HUES48 (cell line): ENCODE measurements around the gene KY.
"Not testable (repeated sequence)": the region's sequence is repeated elsewhere in the genome, so short reads cannot be mapped to it uniquely, and the experiment has no call there.

Source experiments
- H3K27ac ChIP-seq: one replicate; pipeline ENCODE4 v1.7.0; 2013; ENCODE audit warnings: low read depth, low read length, inconsistent platforms
- H3K27me3 ChIP-seq: 2 replicates; pipeline ENCODE4 v1.6.1; 2013; ENCODE audit warnings: mild to moderate bottlenecking, low read length; ENCODE audit not compliant: control insufficient read depth, insufficient read depth
- H3K36me3 ChIP-seq: 2 replicates; pipeline ENCODE4 v1.6.1; 2013; ENCODE audit warnings: low read length; ENCODE audit not compliant: control insufficient read depth, insufficient read depth
- H3K4me1 ChIP-seq: 2 replicates; pipeline ENCODE4 v1.6.1; 2013; ENCODE audit warnings: mild to moderate bottlenecking, low read length; ENCODE audit not compliant: control insufficient read depth, insufficient read depth
- H3K4me3 ChIP-seq: 2 replicates; pipeline ENCODE4 v1.5.1; 2013; ENCODE audit warnings: mild to moderate bottlenecking, low read depth, low read length
- H3K9ac ChIP-seq: 2 replicates; pipeline ENCODE4 v1.6.1; 2013; ENCODE audit warnings: mild to moderate bottlenecking, low read depth, low read length, moderate library complexity
- H3K9me3 ChIP-seq: 2 replicates; pipeline ENCODE4 v1.6.1; 2013; ENCODE audit warnings: low read length; ENCODE audit not compliant: control insufficient read depth, insufficient read depth

The KY gene

DNA sequence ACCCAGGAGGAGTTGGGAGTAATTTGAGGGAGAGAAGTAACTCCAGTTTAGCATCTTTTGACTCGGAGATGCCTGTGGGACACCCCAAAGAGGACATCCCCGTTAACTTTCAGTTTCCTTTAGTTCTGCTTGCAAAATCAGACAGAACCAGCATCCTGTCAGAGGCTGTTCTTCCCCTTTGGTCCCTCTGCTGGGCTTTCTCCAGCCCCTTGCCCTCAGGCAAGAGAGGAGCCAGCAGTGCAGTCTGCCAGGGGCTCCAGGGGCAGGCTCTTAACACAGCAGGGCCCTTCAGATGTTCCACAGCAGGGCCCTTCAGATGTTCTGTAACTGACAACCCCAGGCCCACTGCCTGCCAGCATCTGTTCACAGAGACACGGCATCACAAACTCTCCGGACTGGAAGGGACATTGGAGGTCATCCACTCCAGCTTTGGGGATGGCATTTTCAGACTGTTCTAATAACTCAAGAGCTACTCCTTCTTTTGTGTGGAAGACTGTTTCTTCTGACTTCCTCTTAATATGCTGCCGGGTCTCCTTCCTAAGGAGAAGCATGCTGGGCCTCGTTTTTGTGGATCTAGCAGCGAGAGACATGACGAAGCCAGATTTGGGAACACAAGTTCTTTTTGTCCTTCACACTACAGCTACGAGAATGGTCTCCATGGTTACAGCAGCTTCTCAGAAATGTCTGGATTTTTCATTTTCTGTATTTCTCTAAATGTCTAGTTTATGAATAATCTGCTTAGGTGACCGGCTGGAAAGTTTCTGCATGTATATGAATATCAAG lies 51.9 kb downstream of the KY start:
- Histone ChIP-seq H3K27ac (no peak overlapping the region), H3K4me1 (no peaks in the 10 kb centered on the region; the same call in 1 of the 2 replicates), H3K9me3 (no peaks in the 10 kb centered on the region), H3K36me3 (no peaks in the 10 kb centered on the region), H3K4me3 (no peak overlapping the region), H3K27me3 (peaks cover 15% of the 10 kb centered on the region), H3K9ac (no peak overlapping the region)

DNA sequence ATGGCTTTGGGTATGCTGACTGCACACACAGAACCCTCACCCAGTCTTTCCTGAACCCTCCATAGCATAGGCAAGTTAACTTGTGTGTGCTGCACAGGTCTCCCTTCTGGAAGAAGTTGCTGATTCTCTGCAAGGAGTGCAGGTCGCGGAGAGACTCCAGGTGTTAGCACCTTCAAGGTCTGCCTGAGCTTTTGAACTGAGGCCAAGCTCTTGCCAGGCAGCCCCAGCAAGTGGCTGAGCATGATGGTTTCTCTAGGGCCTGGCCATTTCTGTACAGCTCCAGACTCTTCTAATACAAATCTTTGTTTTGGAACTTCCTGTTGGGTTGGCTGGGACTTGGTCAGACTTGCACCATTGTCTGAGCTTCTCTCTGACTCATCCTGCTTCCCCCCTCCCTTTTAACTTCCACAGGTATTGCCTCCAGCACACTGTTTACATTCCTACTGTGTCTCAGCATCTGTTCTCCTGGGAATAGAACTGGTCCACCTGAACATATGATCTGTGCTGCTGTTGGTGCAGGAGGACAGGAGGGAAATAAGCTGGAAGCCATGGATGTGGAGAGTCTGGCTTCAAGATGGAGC lies 53.3 kb downstream of the KY start:
- Histone ChIP-seq H3K4me3 (no peak overlapping the region), H3K4me1 (no peaks in the 10 kb centered on the region; the same call in 1 of the 2 replicates), H3K9ac (no peak overlapping the region), H3K27ac (no peak overlapping the region), H3K27me3 (peaks cover 15% of the 10 kb centered on the region), H3K36me3 (no peaks in the 10 kb centered on the region), H3K9me3 (no peaks in the 10 kb centered on the region)

DNA sequence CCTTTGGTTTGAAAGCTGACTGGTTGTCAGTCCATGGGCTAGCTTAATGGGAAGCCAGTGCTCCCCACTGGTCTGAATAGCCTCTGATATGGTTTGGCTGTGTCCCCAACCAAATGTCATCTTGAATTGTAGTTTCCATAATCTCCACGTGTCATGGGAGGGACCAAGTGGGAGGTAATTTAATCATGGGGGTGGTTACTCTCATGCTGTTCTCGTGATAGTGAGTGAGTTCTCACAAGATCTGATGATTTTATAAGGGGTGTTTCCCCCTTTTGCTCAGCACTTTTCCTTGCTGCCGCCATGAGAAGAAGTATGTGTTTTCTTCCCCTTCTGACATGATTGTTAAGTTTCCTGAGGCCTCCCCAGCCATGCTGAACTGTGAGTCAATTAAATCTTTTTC lies 55.8 kb downstream of the KY start:
- not testable (repeated sequence) for H3K27me3 ChIP-seq, H3K36me3 ChIP-seq

DNA sequence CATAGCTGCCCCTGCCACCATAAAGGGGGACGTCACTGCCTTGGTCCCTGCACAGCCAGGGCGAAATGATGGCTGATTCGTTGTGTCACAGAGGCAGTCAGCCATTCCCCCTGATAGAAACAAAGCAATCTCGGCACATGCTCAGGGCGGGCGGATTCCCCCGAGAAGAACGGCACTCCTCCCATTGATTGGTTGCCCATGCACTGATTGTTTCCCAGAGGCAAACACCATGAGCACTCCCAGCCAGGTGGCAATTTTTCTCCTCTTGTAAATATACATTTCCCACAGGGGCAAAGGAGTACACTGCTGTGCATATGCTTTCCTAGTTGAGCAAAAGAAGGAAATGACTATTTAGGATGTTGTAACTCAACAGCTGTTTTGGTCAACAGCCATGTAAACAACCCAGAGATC lies 56.5 kb downstream of the KY start:
- Histone ChIP-seq H3K4me1 (no peaks in the 10 kb centered on the region), H3K27me3 (peaks cover under 1% of the 10 kb centered on the region; the same call in 1 of the 2 replicates), H3K36me3 (no peaks in the 10 kb centered on the region), H3K9ac (no peak overlapping the region), H3K27ac (no peak overlapping the region), H3K4me3 (no peak overlapping the region), H3K9me3 (no peaks in the 10 kb centered on the region)

More for the DNA sequence above, 55.8 kb downstream of the KY start:
- not testable (repeated sequence) for H3K9me3 ChIP-seq, H3K4me1 ChIP-seq, H3K4me3 ChIP-seq, H3K9ac ChIP-seq, H3K27ac ChIP-seq

DNA sequence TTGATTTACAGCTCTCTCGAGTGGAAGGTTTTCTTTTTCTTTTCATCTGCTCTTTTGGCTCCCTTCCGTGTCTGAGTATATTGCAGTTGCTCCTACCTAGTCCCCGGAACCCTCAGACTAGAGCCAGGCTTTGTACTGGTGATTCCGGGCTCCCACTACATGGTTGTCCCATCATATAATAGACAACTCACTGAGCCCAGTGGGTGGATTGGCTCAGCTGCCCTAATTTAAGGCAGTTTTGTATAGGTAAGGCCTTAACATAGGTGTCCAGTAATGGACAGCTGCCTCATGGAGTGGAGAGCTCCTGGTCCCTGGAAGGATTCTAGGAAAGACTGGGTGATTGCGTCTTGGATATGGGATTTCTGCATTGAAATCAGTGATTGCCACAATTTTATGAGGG lies 58.0 kb downstream of the KY start:
- Histone ChIP-seq H3K27me3 (no peaks in the 10 kb centered on the region), H3K36me3 (no peaks in the 10 kb centered on the region), H3K9ac (no peak overlapping the region), H3K9me3 (no peaks in the 10 kb centered on the region), H3K4me1 (no peaks in the 10 kb centered on the region), H3K27ac (no peak overlapping the region), H3K4me3 (no peak overlapping the region)

DNA sequence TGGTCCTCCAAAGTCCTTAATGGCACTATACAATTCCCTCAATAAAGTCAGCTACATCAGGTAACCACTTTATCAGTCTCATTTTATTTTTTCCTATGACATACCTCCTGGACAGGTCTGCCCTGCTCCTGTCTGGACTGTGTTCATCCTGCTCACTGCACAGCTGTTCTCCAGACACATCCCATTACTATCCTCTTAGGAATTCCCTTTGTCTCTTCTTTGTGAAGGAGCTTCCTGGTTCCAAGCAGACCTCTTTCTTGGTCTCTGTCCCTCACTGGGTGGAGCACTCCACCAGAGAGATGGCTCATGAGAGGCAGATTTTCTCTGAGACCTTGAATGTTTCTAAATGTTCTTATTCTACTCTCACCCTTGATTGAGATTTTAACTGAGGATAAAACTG lies 60.1 kb downstream of the KY start:
- Histone ChIP-seq H3K27ac (no peak overlapping the region), H3K4me1 (no peaks in the 10 kb centered on the region), H3K36me3 (no peaks in the 10 kb centered on the region), H3K9ac (no peak overlapping the region), H3K4me3 (no peak overlapping the region), H3K27me3 (no peaks in the 10 kb centered on the region), H3K9me3 (no peaks in the 10 kb centered on the region; the same call in 1 of the 2 replicates)

DNA sequence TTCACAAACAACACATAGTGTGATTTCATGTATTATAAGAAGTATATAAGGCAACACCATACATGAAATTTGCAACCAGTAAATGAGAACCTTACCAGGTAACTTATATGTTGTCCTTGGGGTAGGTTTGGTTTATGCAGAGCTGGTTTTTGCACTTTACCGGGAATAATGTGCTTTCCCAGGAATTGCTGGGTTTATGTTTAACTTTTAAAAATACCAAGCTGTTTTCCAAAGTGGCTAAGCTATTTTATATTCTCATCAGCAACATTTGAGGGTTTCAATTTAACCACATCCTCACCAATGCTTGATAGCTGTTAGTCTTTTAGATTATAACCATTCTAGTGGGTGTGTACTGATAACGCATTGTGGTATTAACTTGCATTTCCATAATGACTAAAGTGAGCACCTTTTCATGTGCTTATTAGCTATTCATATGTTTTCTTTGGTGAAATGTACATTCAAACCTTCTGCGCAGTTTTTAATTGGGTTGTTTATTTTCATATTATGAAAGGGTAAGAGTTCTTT lies 71.6 kb downstream of the KY start:
- no peaks in the 10 kb centered on the region for H3K27me3 ChIP-seq
- no peak overlapping the region for H3K9ac ChIP-seq
- H3K36me3 ChIP-seq: no peaks in the 10 kb centered on the region
- no peak overlapping the region for H3K27ac ChIP-seq
- H3K4me1 ChIP-seq: no peaks in the 10 kb centered on the region
- no peaks in the 10 kb centered on the region for H3K9me3 ChIP-seq
- no peak overlapping the region for H3K4me3 ChIP-seq

DNA sequence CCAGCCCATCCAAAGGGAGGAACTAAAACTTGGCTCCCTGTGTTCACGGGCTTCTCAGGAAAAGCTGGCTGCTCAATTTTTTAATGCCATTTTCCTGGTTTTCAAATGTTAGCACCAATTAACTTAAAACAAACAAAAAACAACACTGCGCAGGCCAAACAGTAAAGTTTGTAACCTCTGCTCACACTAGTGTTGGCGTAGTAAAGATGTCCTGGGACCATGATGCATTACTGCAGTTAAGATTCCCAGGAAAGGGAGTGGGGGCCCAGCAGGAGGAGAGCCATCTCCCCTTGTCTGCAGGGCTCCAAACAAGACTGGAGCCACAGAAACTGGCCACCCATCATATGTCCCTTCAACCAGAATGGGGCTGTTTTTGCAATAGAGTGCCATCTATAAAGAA lies 74.0 kb downstream of the KY start:
- no peaks in the 10 kb centered on the region for H3K9me3 ChIP-seq
- H3K27ac ChIP-seq: no peak overlapping the region
- no peaks in the 10 kb centered on the region for H3K36me3 ChIP-seq
- no peaks in the 10 kb centered on the region for H3K27me3 ChIP-seq
- no peak overlapping the region for H3K9ac ChIP-seq
- no peak overlapping the region for H3K4me3 ChIP-seq
- H3K4me1 ChIP-seq: no peaks in the 10 kb centered on the region

DNA sequence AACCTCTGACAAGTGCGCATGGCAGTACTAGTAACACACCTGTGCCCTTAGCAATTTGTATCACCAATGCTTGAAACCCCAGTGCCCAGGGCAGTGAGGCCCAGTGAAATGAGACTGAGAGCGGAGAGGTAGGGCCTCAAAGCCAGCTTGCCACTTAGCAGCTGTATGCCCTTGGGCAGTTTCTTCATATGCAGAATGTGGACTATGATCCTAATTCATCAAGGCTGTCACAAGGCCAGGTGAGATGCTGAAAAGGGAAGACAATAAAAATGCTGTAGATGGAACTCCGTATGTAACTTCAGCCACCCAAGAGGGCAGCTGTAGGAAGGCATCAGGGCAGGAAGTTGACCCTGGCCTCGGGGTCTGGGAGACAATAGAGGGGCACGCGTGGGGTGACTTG lies 74.4 kb downstream of the KY start:
- H3K27ac ChIP-seq: no peak overlapping the region
- H3K9me3 ChIP-seq: no peaks in the 10 kb centered on the region
- no peaks in the 10 kb centered on the region for H3K4me1 ChIP-seq
- H3K4me3 ChIP-seq: no peak overlapping the region
- no peaks in the 10 kb centered on the region for H3K36me3 ChIP-seq
- H3K9ac ChIP-seq: no peak overlapping the region
- no peaks in the 10 kb centered on the region for H3K27me3 ChIP-seq

DNA sequence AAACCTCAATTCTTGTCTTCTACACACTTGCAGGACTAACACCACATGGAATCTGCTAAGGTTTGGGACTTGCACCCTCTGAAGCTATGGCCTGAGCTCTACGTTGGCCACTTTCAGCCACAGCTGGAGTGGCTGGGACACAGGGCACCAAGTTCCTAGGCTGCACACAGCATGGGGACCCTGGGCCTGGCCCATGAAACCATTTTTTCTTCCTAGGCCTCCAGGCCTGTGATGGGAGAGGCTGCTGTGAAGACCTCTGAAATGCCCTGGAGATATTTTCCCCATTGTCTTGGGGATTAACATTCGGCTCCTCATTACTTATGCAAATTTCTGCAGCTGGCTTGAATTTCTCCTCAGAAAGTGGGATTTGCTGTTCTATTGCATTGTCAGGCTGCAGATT lies 80.9 kb downstream of the KY start:
- H3K9ac ChIP-seq, H3K27me3 ChIP-seq, H3K4me1 ChIP-seq, H3K36me3 ChIP-seq, H3K27ac ChIP-seq, H3K4me3 ChIP-seq: not testable (repeated sequence)
- peaks cover 18% of the 10 kb centered on the region for H3K9me3 ChIP-seq

DNA sequence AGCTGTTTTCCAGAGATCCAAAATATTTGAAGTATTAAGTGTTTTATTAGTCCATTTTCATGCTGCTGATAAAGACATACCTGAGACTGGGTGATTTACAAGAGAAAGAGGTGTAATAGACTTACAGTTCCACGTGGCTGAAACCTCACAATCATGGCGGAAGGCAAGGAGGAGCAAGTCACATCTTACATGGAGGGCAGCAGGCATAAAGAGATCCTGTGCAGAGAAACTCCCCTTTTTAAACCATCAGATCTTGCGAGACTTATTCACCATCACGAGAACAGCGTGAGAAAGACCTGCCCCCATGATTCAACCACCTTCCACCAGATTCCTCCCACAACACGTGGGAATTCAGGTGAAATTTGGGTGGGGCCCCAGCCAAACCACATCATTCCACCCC lies 82.0 kb downstream of the KY start:
- no peak overlapping the region for H3K27ac ChIP-seq
- H3K36me3 ChIP-seq: no peaks in the 10 kb centered on the region
- no peaks in the 10 kb centered on the region for H3K4me1 ChIP-seq
- H3K4me3 ChIP-seq: no peak overlapping the region
- no peak overlapping the region for H3K9ac ChIP-seq
- H3K9me3 ChIP-seq: peaks cover 18% of the 10 kb centered on the region
- no peaks in the 10 kb centered on the region for H3K27me3 ChIP-seq
